Ishikawa (cell line): ENCODE data around the gene CDT1.

ENCODE experiments used
- CEBPB ChIP-seq: IDR thresholded peaks from 2 replicates; pipeline ENCODE4 v1.6.1; 2012
- CREB1 ChIP-seq: IDR thresholded peaks from 2 replicates; pipeline ENCODE4 v1.6.1; 2012; ENCODE audit warnings: low read depth
- EGR1 ChIP-seq: IDR thresholded peaks from 2 replicates; pipeline ENCODE4 v1.6.1; 2012
- EP300 ChIP-seq: IDR thresholded peaks from 2 replicates; pipeline ENCODE4 v1.6.1; 2012; ENCODE audit warnings: borderline replicate concordance
- FOXM1 ChIP-seq: IDR thresholded peaks from 2 replicates; pipeline ENCODE4 v1.6.1; 2012; ENCODE audit warnings: low read depth, borderline replicate concordance
- MAX ChIP-seq: IDR thresholded peaks from 2 replicates; pipeline ENCODE4 v1.6.1; 2012
- NFIC ChIP-seq: IDR thresholded peaks from 2 replicates; pipeline ENCODE4 v1.6.1; 2012
- RAD21 ChIP-seq: IDR thresholded peaks from 2 replicates; pipeline ENCODE4 v1.6.1; 2012; ENCODE audit warnings: low read depth
- REST ChIP-seq: IDR thresholded peaks from 2 replicates; pipeline ENCODE4 v1.6.1; 2012; ENCODE audit warnings: low read depth, mild to moderate bottlenecking
- TAF1 ChIP-seq: IDR thresholded peaks from 2 replicates; pipeline ENCODE4 v1.6.1; 2012; ENCODE audit warnings: low read depth, mild to moderate bottlenecking
- TCF12 ChIP-seq: IDR thresholded peaks from 2 replicates; pipeline ENCODE4 v1.6.1; 2012; ENCODE audit warnings: low read depth
- TEAD4 ChIP-seq: IDR thresholded peaks from 2 replicates; pipeline ENCODE4 v1.6.1; 2012
- YY1 ChIP-seq: IDR thresholded peaks from 2 replicates; pipeline ENCODE4 v1.6.1; 2012; ENCODE audit warnings: low read depth
- ZBTB7A ChIP-seq: IDR thresholded peaks from 2 replicates; pipeline ENCODE4 v1.6.1; 2012; ENCODE audit warnings: low read depth
- TF ChIP-seq, protein P1 (sequence below): IDR thresholded peaks from 2 replicates; pipeline ENCODE4 v1.6.1; 2012

Gene CDT1

GRCh38 chr16:88805887-88806393 is 2.4 kb downstream of the CDT1 start:
- TF ChIP-seq TCF12 (no peak), CREB1 (no peak), RAD21 (no peak), EP300 (no peak), CEBPB (no peak), FOXM1 (no peak), MAX (no peak), NFIC (no peak), TAF1 (no peak), TEAD4 (no peak), REST (no peak), YY1 (no peak)
- TF ChIP-seq, protein P1, sequence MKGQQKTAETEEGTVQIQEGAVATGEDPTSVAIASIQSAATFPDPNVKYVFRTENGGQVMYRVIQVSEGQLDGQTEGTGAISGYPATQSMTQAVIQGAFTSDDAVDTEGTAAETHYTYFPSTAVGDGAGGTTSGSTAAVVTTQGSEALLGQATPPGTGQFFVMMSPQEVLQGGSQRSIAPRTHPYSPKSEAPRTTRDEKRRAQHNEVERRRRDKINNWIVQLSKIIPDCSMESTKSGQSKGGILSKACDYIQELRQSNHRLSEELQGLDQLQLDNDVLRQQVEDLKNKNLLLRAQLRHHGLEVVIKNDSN, result no peak

- TF ChIP-seq TAF1 (no peak), MAX (no peak), TCF12 (no peak), FOXM1 (no peak), CEBPB (no peak), ZBTB7A (no peak), EGR1 (no peak), REST (no peak), CREB1 (no peak), RAD21 (no peak), YY1 (no peak), EP300 (no peak)
- TF ChIP-seq, protein P1, result no peak
These were observed 3.0 kb downstream of the CDT1 start for GRCh38 chr16:88806491-88807111.

GRCh38 chr16:88807142-88807625 is 3.6 kb downstream of the CDT1 start:
- TF ChIP-seq FOXM1 (no peak), NFIC (no peak), CEBPB (no peak)

DNA sequence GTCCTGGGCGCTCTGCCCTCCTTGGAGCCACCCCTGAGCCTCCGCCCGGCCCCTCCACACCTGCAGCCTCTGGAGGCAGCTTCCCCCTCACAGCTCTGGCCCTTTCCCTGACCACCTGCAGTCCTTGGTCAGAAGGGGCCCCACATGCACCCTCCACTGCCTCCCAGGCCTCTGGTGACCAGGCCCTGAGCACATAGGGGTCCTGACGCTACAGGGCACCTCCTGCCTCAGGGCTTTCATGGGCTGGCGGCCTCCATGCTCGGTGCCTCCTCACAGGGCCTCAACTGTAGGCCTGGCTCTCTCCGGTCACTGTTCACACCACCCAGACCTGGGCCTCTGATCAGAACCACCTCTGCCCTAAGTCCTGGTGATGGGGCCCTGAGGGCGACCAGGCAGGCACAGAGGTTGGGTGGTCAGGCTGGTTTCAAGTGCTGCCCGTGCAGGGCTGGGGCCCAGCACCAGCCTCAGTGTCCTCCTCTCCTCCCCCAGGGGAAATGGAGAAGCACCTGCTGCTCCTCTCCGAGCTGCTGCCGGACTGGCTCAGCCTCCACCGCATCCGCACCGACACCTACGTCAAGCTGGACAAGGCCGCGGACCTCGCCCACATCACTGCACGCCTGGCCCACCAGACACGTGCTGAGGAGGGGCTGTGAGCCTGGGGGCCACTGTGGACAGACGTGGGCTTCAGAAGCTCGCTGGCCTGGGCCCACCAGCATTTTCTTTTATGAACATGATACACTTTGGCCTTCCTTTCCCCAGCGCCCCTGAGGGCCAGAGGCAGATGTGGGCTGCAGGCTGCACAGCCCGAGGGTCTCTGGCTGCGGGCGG is 4.3 kb downstream of the CDT1 start:
- TF ChIP-seq REST (no peak), CEBPB (no peak), EGR1 (no peak), FOXM1 (no peak), EP300 (no peak), YY1 (no peak), MAX (no peak), CREB1 (no peak), TCF12 (no peak), TAF1 (no peak), NFIC (no peak), TEAD4 (no peak), ZBTB7A (no peak)
